GM23338 (cell line): ENCODE data around the gene SEMA5A. TPM values are rescaled to one million over a fixed set of nuclear protein-coding genes. Genes with fewer than 3 reads are reported as not detected.

Source experiments
- ATAC-seq: fragments of 200-7000 bp; cut with Tn5 transposase; 3 replicates; pipeline ENCODE4 v1.9.1; 2020
- DNase-seq: peaks from one replicate; pipeline ENCODE4 v3.0.0-alpha.2; 2015; ENCODE audit warnings: low spot score
- H2AFZ ChIP-seq: fragments of 200-600 bp; sonication (generic); 2 replicates; pipeline ENCODE4 v1.8.0; 2016; ENCODE audit warnings: antibody characterized with exemption, mild to moderate bottlenecking, moderate library complexity
- H3F3A ChIP-seq: fragments of 200-600 bp; sonication (generic); replicated peaks from 2 replicates; pipeline ENCODE4 v1.8.0; 2017; ENCODE audit warnings: antibody characterized with exemption, mixed run types, low read depth
- H3K27ac ChIP-seq: fragments of 200-600 bp; sonication (generic); 2 replicates; pipeline ENCODE4 v1.6.1; 2016; ENCODE audit warnings: low read depth
- H3K27me3 ChIP-seq: fragments of 200-600 bp; sonication (generic); 2 replicates; pipeline ENCODE4 v1.8.0; 2016; ENCODE audit warnings: mild to moderate bottlenecking, mixed run types, moderate library complexity; ENCODE audit not compliant: insufficient read depth
- H3K36me3 ChIP-seq: fragments of 200-600 bp; sonication (generic); 2 replicates; pipeline ENCODE4 v1.8.0; 2016; ENCODE audit warnings: mild to moderate bottlenecking; ENCODE audit not compliant: insufficient read depth
- H3K4me1 ChIP-seq: fragments of 200-600 bp; sonication (generic); 2 replicates; pipeline ENCODE4 v1.8.0; 2016; ENCODE audit warnings: mild to moderate bottlenecking, moderate library complexity; ENCODE audit not compliant: insufficient read depth
- H3K4me2 ChIP-seq: fragments of 200-600 bp; sonication (generic); 2 replicates; pipeline ENCODE4 v1.7.1; 2017; ENCODE audit warnings: mixed run types
- H3K4me3 ChIP-seq: fragments of 200-600 bp; sonication (generic); 2 replicates; pipeline ENCODE4 v1.6.1; 2016; ENCODE audit warnings: mixed run types
- H3K79me2 ChIP-seq: fragments of 200-600 bp; sonication (generic); replicated peaks from 2 replicates; pipeline ENCODE4 v1.8.0; 2017; ENCODE audit warnings: mild to moderate bottlenecking; ENCODE audit not compliant: insufficient read depth
- H3K9me2 ChIP-seq: fragments of 200-600 bp; sonication (generic); 2 replicates; pipeline ENCODE4 v1.8.0; 2017; ENCODE audit not compliant: insufficient read depth
- H4K20me1 ChIP-seq: fragments of 200-600 bp; sonication (generic); replicated peaks from 2 replicates; pipeline ENCODE4 v1.8.0; 2017; ENCODE audit warnings: mild to moderate bottlenecking; ENCODE audit not compliant: insufficient read depth
- H3K27ac Mint-ChIP-seq: 2 replicates; pipeline ENCODE4 v1.8.0; 2020; ENCODE audit warnings: inconsistent platforms, mild to moderate bottlenecking, moderate library complexity, mixed read lengths
- H3K27me3 Mint-ChIP-seq: 3 replicates; pipeline ENCODE4 v1.8.0; 2022; ENCODE audit warnings: low read depth, mild to moderate bottlenecking, moderate library complexity, mixed read lengths, inconsistent platforms; ENCODE audit not compliant: insufficient read depth, poor library complexity
- H3K36me3 Mint-ChIP-seq: 3 replicates; pipeline ENCODE4 v1.8.0; 2021; ENCODE audit warnings: low read depth, mild to moderate bottlenecking, inconsistent platforms, moderate library complexity, mixed read lengths
- H3K4me1 Mint-ChIP-seq: 3 replicates; pipeline ENCODE4 v1.8.0; 2020; ENCODE audit warnings: mild to moderate bottlenecking, inconsistent platforms, mixed read lengths
- H3K4me3 Mint-ChIP-seq: 3 replicates; pipeline ENCODE4 v1.8.0; 2021; ENCODE audit warnings: moderate library complexity, mild to moderate bottlenecking, inconsistent platforms, mixed read lengths
- H3K9me3 Mint-ChIP-seq: 3 replicates; pipeline ENCODE4 v1.8.0; 2020; ENCODE audit warnings: moderate library complexity, mild to moderate bottlenecking, inconsistent platforms, mixed read lengths
- CREB1 ChIP-seq: fragments of 250-450 bp; sonication (Bioruptor Pico); IDR thresholded peaks from 2 replicates; pipeline ENCODE4 v1.5.0; 2020; ENCODE audit warnings: low read depth, mild to moderate bottlenecking, moderate library complexity
- CTCF ChIP-seq, 2 experiments: fragments of 200-600 bp in 1 of 2; sonication (generic) in 1 of 2; conservative IDR thresholded peaks; 2 replicates each; pipeline versions ENCODE4 v1.5.1 to v1.6.1; 2016 to 2017; ENCODE audit warnings: antibody characterized with exemption in 2 of 2, low read depth in 2 of 2, mild to moderate bottlenecking in 2 of 2, moderate library complexity in 1 of 2
- ETS1 ChIP-seq: IDR thresholded peaks from 2 replicates; pipeline ENCODE4 v1.6.1; 2016; ENCODE audit warnings: antibody characterized with exemption
- EZH2 ChIP-seq: fragments of 200-600 bp; sonication (generic); IDR thresholded peaks from one replicate; pipeline ENCODE4 v1.8.0; 2017; ENCODE audit warnings: antibody characterized with exemption, mild to moderate bottlenecking, low read depth; ENCODE audit not compliant: unreplicated experiment
- EZH2phosphoT487 ChIP-seq: fragments of 200-600 bp; sonication (generic); IDR thresholded peaks from one replicate; pipeline ENCODE4 v1.8.1; 2018; ENCODE audit warnings: antibody characterized with exemption; ENCODE audit not compliant: unreplicated experiment
- JUNB ChIP-seq: IDR thresholded peaks from one replicate; pipeline ENCODE4 v1.6.1; 2016; ENCODE audit warnings: antibody characterized with exemption; ENCODE audit not compliant: unreplicated experiment
- NANOG ChIP-seq: IDR thresholded peaks from 2 replicates; pipeline ENCODE4 v1.6.1; 2016; ENCODE audit warnings: antibody characterized with exemption, borderline replicate concordance
- POLR2AphosphoS5 ChIP-seq: IDR thresholded peaks from 2 replicates; pipeline ENCODE4 v1.6.1; 2016; ENCODE audit warnings: antibody characterized with exemption, low read depth
- REST ChIP-seq: IDR thresholded peaks from one replicate; pipeline ENCODE4 v1.6.1; 2018; ENCODE audit warnings: antibody characterized with exemption; ENCODE audit not compliant: unreplicated experiment
- STAT1 ChIP-seq: IDR thresholded peaks from one replicate; pipeline ENCODE4 v1.6.1; 2016; ENCODE audit warnings: antibody characterized with exemption; ENCODE audit not compliant: unreplicated experiment
- ZNF114 ChIP-seq: fragments of 250-450 bp; sonication (Bioruptor Pico); IDR thresholded peaks from 2 replicates; pipeline ENCODE4 v1.5.0; 2020; ENCODE audit warnings: mild to moderate bottlenecking, moderate library complexity
- ZNF331 ChIP-seq: fragments of 250-450 bp; sonication (Bioruptor Pico); IDR thresholded peaks from 2 replicates; pipeline ENCODE4 v1.5.0; 2020; ENCODE audit warnings: low read depth, mild to moderate bottlenecking, moderate library complexity
- ZNF462 ChIP-seq: fragments of 250-450 bp; sonication (Bioruptor Pico); IDR thresholded peaks from 2 replicates; pipeline ENCODE4 v1.5.0; 2020; ENCODE audit warnings: mild to moderate bottlenecking, moderate library complexity
- polyA plus RNA-seq: library from polyadenylated mRNA; unstranded; fragments of >200 nt; fragmentation: Nextera tagmentation; extraction: Ambion mirVana; gene quantifications from 2 replicates; pipeline ENCODE4 v1.2.1, GENCODE V29; 2016
- total RNA-seq: library from RNA; depleted of rRNA; stranded (reverse); fragments of >200 nt; shearing (Covaris generic); gene quantifications from 2 replicates; pipeline ENCODE4 v1.2.3, GENCODE V29; 2014

Gene SEMA5A
- total and polyA plus RNA-seq, 2 experiments from 2014 or later: 2.1 to 8.1 TPM

- no peaks in the 10 kb centered on the region for H3K79me2 ChIP-seq
- no peaks in the 10 kb centered on the region for H3K9me2 ChIP-seq
- no peak overlapping the region for H3K4me3 ChIP-seq
- H3K4me1 ChIP-seq: no peaks in the 10 kb centered on the region
- H3K27ac ChIP-seq: no peak overlapping the region
- Mint-ChIP-seq H3K4me3 (no peak overlapping the region), H3K4me1 (no peaks in the 10 kb centered on the region), H3K27me3 (no peaks in the 10 kb centered on the region), H3K27ac (no peak overlapping the region), H3K36me3 (no peaks in the 10 kb centered on the region), H3K9me3 (no peaks in the 10 kb centered on the region)
- H3F3A ChIP-seq: no peaks in the 10 kb centered on the region
- no peaks in the 10 kb centered on the region for H4K20me1 ChIP-seq
- no peaks in the 10 kb centered on the region for H3K36me3 ChIP-seq
- no peak for ATAC-seq
- H3K27me3 ChIP-seq: no peaks in the 10 kb centered on the region
- no peak for DNase-seq
- H2AFZ ChIP-seq: no peak overlapping the region
- H3K4me2 ChIP-seq: no peak overlapping the region
- TF ChIP-seq EZH2: no peak
- no peak for TF ChIP-seq POLR2AphosphoS5
- no peak for TF ChIP-seq JUNB
- TF ChIP-seq CREB1 (CRISPR knock-in tag): no peak
- no peak for TF ChIP-seq ZNF462 (CRISPR knock-in tag)
- no peak for TF ChIP-seq STAT1
- TF ChIP-seq CTCF (conservative IDR thresholded peaks at IDR 0.05; ENCODE audit: low read depth in 2 of 2): no peak
- no peak for TF ChIP-seq EZH2phosphoT487
- TF ChIP-seq ZNF331 (CRISPR knock-in tag): no peak
- no peak for TF ChIP-seq REST
- TF ChIP-seq ZNF114 (CRISPR knock-in tag): no peak
- no peak for TF ChIP-seq ETS1
- no peak for TF ChIP-seq NANOG
These were observed 493.5 kb downstream of the SEMA5A start for GRCh38 chr5:9052421-9052820.
